ENCODE data around the gene BANF1.

Gene BANF1

DNA sequence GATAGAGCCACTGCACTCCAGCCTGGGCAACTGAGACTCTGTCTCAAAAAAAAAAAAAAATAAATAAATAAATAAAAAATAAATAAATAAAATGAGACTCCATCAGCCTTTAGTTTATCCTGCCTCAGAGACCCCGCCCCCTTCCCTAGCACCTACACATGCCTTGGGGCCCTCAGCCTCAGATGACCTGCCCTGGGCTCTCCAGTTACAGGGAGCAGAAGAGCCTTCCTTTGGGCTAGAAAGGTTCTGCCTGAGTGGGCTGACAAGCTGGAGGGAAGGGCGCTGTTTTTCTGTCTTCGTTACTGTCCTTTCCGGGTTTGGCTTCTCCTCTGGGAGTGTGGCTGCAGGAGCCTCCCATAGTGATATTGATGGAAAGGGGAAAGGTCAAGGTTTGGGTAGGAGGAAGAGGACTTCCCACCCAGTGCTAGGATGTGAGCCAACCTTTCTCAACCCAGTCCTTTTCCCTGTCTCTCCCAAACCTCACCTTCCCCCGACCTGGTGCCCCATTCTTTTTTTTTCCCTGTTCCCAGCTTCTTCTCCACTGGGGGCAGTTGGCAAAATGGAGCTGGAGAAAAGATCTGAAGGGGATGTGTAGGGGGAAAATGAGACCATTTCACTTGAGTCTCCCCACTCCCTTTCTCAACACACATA lies 48.4 kb downstream of the BANF1 start:
- no peak for TF ChIP-seq CTCF (IDR thresholded peaks at IDR 0.05)

GRCh38 chr11:66051371-66051765 lies 49.1 kb downstream of the BANF1 start:
- TF ChIP-seq CTCF (IDR thresholded peaks at IDR 0.05), result no peak

GRCh38 chr11:66051766-66052663 lies 49.7 kb downstream of the BANF1 start, which contains the start of gene SF3B2:
Gene SF3B2 (plus strand): TSS chr11:66052364. CDS start chr11:66052385, 21 bp downstream.
- TF ChIP-seq CTCF (IDR thresholded peaks at IDR 0.05), result no peak

GRCh38 chr11:66052664-66052982 lies 50.3 kb downstream of the BANF1 start:
- no peak for TF ChIP-seq CTCF (IDR thresholded peaks at IDR 0.05)

Data from LNCAP (cell line).